Type B pancreatic cell (in vitro differentiated cells): ENCODE results near the gene OR2T34. TPM values are rescaled to one million over a fixed set of nuclear protein-coding genes. Genes with fewer than 3 reads are reported as not detected.

ENCODE experiments used
- DNase-seq: peaks from one replicate; pipeline ENCODE4 v3.0.0; 2021; ENCODE audit warnings: mixed read lengths; ENCODE audit not compliant: unreplicated experiment; ENCODE audit errors: extremely low spot score
- H3K27ac Mint-ChIP-seq: 2 replicates; pipeline ENCODE4 v1.8.0; 2021; ENCODE audit warnings: mild to moderate bottlenecking, mixed read lengths
- H3K27me3 Mint-ChIP-seq: 2 replicates; pipeline ENCODE4 v1.8.0; 2021; ENCODE audit warnings: mixed read lengths
- H3K36me3 Mint-ChIP-seq: 2 replicates; pipeline ENCODE4 v1.8.0; 2021; ENCODE audit warnings: mixed read lengths
- H3K4me1 Mint-ChIP-seq: one replicate; pipeline ENCODE4 v1.8.0; 2021; ENCODE audit warnings: mixed read lengths; ENCODE audit not compliant: unreplicated experiment
- H3K4me3 Mint-ChIP-seq: 2 replicates; pipeline ENCODE4 v1.8.0; 2021; ENCODE audit warnings: mild to moderate bottlenecking, mixed read lengths
- H3K9me3 Mint-ChIP-seq: 2 replicates; pipeline ENCODE4 v1.8.0; 2021; ENCODE audit warnings: mixed read lengths
- CTCF ChIP-seq: fragments of 200-600 bp; sonication (generic); conservative IDR thresholded peaks from 2 replicates; pipeline ENCODE4 v1.5.0; 2021; ENCODE audit warnings: antibody characterized with exemption, mild to moderate bottlenecking
- total RNA-seq: library from RNA; stranded (reverse); gene quantifications from 2 replicates; pipeline ENCODE4 v1.2.1, GENCODE V29; 2021; ENCODE audit warnings: low replicate concordance

The OR2T34 gene
- total RNA-seq, 1 donor from 2014 or later = not detected

GRCh38 chr1:248611883-248612414 is 37.4 kb upstream of the OR2T34 start:
- no peak for TF ChIP-seq CTCF
- Mint-ChIP-seq H3K4me3 (no peak overlapping the region), H3K4me1 (no peaks in the 10 kb centered on the region), H3K27ac (no peak overlapping the region), H3K27me3 (no peaks in the 10 kb centered on the region), H3K36me3 (no peaks in the 10 kb centered on the region), H3K9me3 (peaks cover 3% of the 10 kb centered on the region)
- no peak for DNase-seq

GRCh38 chr1:248610301-248610700 is 35.7 kb upstream of the OR2T34 start:
- no peak for TF ChIP-seq CTCF

DNA sequence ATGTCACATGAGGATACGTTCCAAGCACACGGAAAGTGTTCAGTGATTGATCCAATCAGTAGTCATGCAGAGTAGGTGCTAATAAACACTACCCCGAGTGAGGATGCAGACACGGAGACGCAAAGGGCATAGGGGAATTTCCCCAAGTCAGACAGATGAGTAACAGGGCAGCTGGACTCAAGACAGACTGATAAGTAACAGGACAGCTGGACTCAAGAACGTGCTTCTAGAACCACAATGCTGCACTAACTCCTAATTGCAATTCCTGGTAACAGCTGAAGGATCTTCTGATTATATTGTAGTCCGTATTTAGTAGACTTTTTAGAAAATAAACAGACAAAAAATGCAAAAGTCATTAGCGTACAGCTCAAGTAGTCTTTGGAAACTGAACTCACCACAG is 24.8 kb upstream of the OR2T34 start:
- Mint-ChIP-seq H3K36me3 (no peaks in the 10 kb centered on the region), H3K27ac (no peak overlapping the region), H3K27me3 (no peaks in the 10 kb centered on the region), H3K4me3 (no peak overlapping the region), H3K4me1 (no peaks in the 10 kb centered on the region), H3K9me3 (no peaks in the 10 kb centered on the region)
- no peak for TF ChIP-seq CTCF
- DNase-seq = no peak

More at GRCh38 chr1:248610301-248610700, 35.7 kb upstream of the OR2T34 start:
- no peak overlapping the region for H3K4me3 Mint-ChIP-seq
- H3K27me3 Mint-ChIP-seq = no peaks in the 10 kb centered on the region
- no peak for DNase-seq
- H3K4me1 Mint-ChIP-seq = no peaks in the 10 kb centered on the region
- no peaks in the 10 kb centered on the region for H3K36me3 Mint-ChIP-seq
- no peak overlapping the region for H3K27ac Mint-ChIP-seq
- H3K9me3 Mint-ChIP-seq = peaks cover 8% of the 10 kb centered on the region

GRCh38 chr1:248597589-248597988 is 23.0 kb upstream of the OR2T34 start, which contains the start of gene OR2T10:
OR2T10 (minus strand) TSS chr1:248597700; CDS start chr1:248593768, 3,932 bp downstream.
- H3K4me1 Mint-ChIP-seq = no peaks in the 10 kb centered on the region
- no peak for DNase-seq
- H3K27ac Mint-ChIP-seq = no peak within 1 kb of the TSS
- H3K27me3 Mint-ChIP-seq = no peaks in the 10 kb centered on the region
- H3K36me3 Mint-ChIP-seq = no peaks in the 10 kb centered on the region
- no peak for TF ChIP-seq CTCF
- H3K9me3 Mint-ChIP-seq = peaks cover 8% of the 10 kb centered on the region
- H3K4me3 Mint-ChIP-seq = no peak within 1 kb of the TSS

GRCh38 chr1:248596615-248597014 is 22.1 kb upstream of the OR2T34 start:
- no peak for DNase-seq
- H3K36me3 Mint-ChIP-seq = no peaks in the 10 kb centered on the region
- TF ChIP-seq CTCF = no peak
- no peak overlapping the region for H3K4me3 Mint-ChIP-seq
- H3K9me3 Mint-ChIP-seq = peaks cover 8% of the 10 kb centered on the region
- H3K27ac Mint-ChIP-seq = no peak overlapping the region
- H3K27me3 Mint-ChIP-seq = no peaks in the 10 kb centered on the region
- no peaks in the 10 kb centered on the region for H3K4me1 Mint-ChIP-seq

GRCh38 chr1:248593226-248593625 is 18.7 kb upstream of the OR2T34 start:
- H3K4me3 Mint-ChIP-seq = no peak overlapping the region
- peaks cover 14% of the 10 kb centered on the region for H3K9me3 Mint-ChIP-seq
- no peaks in the 10 kb centered on the region for H3K36me3 Mint-ChIP-seq
- DNase-seq = no peak
- no peak overlapping the region for H3K27ac Mint-ChIP-seq
- no peak for TF ChIP-seq CTCF
- no peaks in the 10 kb centered on the region for H3K27me3 Mint-ChIP-seq
- H3K4me1 Mint-ChIP-seq = no peaks in the 10 kb centered on the region
